ENCODE data around the gene NOS1AP.
"Not testable (repeated sequence)": the region's sequence is repeated elsewhere in the genome, so short reads cannot be mapped to it uniquely, and the experiment has no call there.

The NOS1AP gene

DNA sequence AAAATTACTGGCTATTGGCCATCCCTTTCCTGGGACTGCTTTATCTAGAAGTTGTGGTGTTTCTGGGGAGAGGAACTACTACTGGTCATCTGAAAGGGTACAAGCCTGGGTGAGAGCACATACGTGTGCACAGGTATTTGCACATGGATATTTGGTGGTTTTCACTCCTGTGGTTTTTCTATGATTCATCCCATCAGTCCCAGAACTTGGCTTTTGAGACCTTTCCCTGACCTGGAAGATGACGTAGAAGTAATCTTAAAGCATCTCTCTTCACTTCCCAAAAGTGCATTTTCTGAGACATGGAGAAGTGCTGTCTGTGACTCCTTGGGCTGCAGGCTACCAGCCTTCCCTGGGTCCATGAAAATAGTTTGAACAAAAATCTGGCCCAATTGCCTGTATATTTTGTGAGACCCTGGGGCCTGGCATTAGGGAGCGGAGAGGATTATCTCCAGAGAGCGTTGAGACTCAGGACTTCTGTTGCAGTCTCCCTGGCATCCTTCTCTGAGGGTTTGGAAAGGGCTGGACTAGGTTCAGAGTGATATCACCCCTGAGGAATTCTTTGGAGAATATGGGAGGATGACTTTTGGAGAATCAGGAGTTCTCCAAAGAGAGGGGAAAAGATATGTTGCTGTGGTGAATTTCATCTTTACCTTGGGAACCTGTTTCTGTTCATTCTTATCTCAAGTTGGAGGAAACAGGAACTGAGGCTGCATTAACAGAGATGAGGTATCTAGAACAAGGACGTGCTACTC is 130.8 kb downstream of the NOS1AP start:
- no peak for DNase-seq

DNA sequence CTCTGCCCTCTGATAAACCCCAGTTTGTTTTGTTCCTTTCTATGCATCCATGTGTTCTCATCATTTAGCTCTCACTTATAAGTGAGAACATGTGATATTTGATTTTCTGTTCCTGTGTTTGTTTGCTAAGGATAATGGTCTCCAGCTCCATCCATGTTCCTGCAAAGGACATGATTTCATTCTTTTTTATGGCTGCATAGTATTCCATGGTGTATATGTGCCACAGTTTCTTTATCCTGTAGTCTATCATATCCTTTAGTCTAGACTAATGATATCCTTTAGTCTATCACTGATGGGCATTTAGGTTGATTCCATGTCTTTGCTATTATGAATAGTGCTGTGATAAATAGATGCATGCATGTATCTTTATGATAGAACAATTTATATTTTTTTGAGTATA is 131.6 kb downstream of the NOS1AP start:
- not testable (repeated sequence) for DNase-seq

DNA sequence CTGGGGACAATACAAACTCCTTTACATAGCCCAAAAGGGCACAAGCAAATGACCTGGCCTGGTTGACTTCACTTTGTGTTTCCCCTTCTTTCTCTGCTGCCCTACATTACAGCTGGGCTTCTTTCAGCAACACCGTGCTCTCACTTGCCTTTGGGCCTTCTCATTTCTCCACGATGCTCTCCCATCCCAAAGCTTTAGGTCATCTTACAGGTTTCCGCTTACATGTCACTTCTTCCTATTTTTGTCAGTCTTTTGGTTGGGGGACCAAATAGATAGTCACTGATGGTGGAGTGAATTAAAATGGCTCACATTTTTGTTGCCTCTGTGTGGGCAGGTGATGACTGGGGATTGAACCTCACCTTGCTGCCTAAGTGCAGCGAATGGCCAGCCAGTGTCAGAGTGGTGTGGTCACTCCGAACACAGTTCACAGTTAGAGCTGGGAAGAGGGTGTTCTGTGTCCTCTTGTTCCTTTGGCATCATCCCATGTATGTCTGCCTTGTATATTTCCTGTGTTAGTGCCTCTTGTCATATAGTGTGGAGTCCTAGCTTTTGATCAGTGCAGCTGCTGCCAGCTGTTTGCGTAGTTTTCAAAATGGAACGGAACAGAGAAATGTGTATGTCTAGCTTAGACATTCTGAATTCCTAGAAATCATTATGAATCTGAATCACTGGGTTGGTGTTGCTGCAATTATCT is 134.8 kb downstream of the NOS1AP start:
- no peak for DNase-seq

DNA sequence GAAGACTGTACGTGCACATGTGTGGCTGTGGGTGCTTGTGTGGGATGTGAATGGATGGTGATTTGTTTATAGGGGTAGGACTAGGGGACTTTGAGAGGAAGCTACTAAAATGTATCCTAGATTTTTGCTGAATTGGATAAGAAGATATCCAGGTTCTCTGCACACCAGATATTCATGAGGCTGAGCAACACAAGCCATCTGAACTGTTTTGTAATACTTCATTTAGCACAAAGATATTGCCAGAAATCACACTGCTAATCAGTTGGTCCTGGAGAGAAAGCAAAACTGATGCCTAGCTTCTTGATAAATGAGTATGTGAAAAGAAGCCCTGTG is 135.3 kb downstream of the NOS1AP start:
- no peak for DNase-seq

DNA sequence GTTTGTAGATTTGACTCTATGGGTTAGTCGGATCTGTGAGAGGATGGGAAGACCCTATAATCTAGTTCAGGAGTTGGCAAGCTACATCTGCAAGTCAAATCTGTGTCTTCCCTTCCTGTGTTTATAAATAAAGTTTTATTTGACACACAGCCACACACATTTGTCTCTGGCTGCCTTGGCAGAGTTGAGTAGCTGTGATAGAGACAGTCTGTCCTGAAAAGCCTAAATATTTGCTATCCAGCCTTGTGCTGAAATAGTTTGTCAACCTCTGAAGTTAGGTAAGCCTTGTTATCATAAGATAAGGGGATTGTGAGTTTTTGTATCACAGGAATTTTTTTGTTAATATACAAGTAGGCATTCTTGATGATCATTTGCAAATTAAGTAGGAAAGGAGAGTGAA is 136.8 kb downstream of the NOS1AP start:
- no peak for DNase-seq

DNA sequence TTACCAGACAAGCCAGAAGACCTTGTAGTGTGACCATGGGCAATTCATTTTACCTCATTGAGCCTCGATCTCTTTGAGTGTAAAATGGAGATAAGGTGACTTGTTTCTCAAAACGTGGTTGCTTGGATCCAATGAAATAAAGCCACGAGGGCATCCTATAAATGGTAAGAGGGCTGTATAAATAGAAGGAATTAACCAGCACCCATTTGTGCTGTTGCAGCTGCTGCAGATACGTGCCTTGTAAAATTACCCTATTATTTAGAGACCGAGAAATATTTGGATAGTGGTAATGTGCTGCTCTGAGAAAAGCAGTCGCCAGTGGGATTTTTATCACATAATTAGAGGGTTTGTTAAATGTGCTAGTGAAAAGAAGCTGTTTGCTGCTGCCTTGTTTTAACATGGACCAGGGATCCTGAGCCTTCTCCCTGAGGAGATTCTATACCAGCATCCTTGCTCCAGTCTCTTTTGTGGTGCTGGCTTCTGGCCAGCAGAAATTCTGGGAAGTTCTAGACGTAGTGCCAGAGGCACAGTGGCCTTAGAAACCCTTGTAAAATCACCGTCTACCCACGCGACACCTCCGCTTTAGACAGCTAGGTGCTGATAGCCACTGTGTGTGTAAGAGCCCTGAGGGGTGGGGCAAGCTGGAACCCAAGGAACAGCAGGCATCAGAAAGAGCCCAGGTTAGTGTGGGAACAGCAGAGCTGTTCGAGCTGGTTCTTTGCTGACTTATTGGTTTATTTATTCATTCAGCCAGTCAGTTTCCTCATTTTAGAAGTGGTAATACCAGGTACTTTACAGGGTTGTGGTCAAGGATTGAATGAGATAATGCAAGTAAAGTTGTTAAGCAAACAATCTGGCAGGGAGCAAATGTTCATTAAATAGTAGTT is 137.5 kb downstream of the NOS1AP start:
- no peak for DNase-seq

DNA sequence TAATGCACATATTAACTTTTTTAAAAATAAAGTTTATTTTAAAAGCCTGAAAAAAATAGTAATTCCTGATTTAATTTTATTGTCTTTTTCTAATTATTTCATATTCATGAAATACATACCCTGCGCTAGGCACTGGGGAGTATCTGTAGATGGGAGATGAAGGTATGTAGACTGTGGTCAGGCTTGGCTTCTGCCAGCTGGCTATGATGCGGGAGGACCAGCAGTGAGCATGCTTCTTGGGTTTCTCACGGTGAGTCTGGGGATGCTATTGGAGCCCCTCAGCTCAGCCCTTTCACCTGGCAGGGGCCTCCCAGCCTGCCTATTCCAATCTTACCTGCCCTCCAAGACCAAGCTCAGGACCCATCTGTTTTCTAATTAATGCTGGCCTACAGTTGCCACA is 138.4 kb downstream of the NOS1AP start:
- DNase-seq: no peak

DNA sequence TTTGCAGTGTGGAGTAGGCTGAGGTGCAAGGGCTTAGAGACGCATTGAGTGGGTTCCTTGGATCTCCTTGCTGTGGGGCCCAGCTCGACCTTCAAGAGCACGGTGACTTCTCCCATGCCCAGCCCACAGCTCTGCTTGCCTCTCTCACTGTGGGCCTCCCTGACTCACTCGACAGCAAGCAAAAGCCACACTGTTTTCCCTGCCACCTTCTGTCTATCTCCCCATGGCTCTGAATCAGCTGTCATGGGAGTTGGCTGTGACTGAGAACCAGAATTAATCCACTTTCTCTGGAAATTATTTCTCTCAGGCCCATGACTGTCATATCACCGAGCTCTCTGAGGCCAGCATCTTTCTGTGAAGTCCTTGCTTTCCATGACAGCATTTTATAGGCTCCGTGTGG is 140.7 kb downstream of the NOS1AP start:
- no peak for DNase-seq

DNA sequence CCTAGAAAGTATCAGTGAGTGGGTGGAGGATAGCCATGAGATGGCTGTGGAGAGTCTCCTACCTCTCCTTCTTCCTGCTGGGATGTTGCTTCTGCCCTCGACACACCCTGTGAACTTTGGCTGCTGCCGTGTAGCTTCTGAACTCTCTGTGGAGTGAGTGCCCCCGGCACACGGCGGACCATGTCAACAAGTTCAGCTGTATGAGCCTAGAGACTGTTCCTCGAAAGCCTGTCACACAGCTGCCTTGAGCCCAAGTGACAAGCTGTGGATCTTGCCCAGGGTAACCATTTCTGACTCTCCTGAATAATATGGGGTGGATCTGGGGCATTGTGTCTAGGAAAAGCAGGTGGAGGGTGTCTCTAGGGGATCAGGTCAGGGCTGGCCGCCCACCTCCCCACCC is 143.2 kb downstream of the NOS1AP start:
- DNase-seq: no peak

DNA sequence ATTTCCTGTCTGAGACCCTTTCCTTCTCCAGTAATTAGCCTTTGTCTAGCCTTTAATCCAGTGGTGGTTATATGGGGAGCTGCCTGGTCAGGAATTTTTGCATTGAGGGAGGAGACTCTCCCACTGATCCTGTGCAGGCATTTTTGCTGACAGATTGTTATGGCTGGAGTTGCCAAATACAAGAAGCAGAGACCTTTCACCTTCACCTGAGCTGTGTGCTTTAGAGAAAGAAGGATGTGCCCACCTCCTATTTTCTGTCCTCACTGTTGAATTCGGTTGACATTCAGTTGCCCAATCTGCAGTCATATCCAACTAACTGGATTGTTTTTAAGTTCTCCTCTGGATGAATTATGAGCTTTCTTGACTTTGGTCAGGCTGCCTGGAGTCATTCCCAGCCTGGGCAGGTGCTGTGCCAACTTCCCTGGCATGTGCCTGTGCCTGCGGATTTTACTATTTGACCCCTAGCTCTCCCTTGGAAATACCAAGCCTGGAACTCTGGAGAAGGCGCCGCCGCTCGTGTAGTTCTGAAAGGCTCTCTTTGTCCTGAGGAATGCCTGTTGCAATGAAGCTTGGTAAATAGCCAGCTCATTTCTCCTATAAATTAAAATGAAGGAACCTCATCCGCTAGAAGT is 143.9 kb downstream of the NOS1AP start:
- DNase-seq: no peak

DNA sequence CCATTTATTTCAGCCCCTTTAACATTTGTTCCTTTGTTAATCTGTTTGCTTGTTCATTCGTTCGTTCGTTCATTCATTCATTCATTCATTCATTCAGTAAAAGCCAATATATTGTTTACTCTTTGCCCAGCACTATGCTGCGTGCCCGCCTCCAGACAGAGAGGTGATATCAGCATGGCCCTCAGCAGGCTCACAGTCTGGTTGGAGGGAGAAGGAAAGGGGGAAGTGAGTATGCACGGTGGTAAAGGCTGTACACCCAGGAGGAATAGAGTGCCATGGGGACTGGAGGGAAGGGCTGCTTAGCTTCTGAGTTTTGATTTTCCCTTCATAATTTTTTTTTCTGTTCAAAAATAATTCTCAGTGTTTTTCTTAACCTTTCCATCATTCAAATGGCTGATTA is 144.7 kb downstream of the NOS1AP start:
- no peak for DNase-seq

DNA sequence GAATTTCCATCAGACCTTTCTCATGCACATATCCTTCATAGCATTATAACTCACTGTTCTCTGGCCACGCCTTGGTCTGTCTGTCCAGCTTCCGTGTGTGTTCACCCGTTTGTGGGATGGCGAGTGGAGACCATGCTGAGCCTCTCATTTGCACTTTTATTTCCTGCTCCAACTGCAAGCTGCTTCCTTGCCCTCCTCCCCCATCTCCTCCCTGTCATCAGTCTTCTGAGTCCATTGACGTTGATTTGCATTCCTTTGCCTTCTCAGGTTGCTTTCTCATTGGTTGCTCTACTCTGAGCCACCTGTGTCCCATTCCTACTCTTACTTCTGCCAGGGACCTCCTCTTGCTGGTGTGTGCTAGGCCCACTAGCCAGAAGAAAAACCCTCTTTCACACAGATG is 146.4 kb downstream of the NOS1AP start:
- DNase-seq: no peak

DNA sequence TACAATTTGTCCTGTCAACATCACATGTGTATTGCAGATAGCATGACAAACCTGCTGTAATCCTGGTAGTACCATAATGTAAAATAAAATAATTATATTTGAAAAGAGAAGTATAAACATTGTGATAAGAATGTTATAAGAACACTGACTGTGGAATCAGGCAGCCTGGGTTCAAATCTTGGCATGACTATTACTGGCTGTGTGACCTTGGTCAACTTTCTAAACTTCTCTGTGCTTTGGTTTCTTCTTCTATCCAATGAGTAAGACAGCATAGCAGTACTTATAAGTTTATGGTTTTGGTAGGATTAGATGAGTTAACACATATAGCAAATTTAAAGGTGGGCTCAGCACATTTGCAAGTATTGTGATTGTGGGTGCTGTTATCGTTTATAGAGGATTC is 147.1 kb downstream of the NOS1AP start:
- no peak for DNase-seq

DNA sequence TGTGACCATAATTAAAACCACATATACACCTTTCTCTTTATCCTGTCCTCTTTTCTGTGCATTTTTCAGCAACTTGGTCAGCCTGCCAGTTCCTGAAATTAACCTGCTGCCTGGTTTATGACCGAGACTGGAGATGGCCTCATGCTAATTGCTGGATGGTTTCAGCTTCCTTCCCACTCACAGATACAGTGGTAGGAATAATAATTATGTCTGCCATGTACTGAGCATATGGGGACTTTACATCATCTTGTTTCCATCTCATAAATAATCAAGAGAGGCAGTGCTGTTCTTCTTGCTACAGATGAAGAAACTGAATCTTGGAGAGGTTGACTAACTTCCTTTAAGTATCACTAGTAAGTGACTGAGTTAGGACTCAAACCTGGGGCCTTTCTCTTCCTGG is 148.2 kb downstream of the NOS1AP start:
- DNase-seq: no peak

DNA sequence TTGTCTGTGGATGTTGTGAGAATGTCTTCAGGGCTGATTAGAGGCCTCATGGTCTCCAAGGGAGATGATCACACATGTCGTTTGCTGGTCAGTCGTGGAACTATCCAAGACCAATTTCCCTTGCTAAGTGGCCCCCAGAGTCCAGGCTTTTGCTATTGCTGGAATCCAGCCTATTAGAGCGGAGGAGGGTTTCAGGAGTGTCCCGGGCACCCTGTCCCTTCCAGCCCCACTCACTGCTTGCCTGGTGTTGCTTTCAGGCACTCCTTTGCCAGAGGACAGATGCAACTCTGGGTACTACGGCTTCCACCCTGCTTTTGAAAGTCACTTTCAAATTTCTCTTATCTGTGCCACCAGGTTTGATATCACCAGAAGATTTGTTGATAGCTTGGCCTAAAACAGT is 149.1 kb downstream of the NOS1AP start:
- no peak for DNase-seq

DNA sequence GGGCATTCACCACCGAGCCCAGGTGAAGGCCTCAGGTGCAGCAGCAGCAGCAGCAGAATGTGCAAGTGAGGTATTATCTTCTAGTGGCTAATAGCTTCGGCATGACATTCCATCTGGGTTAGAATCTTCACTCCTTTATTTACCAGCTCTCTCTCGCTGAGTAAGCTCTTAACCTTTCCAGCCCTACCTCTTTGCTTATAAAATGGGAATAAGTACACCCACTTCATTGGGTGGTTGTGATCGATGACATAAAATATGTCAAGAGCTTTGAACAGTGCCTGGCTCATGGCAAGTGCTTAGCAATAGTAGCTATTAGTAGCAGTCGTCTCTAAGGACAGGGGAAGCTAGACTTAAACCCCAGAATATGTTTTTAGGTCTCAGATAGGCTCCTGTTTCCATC is 149.5 kb downstream of the NOS1AP start:
- DNase-seq: no peak

DNA sequence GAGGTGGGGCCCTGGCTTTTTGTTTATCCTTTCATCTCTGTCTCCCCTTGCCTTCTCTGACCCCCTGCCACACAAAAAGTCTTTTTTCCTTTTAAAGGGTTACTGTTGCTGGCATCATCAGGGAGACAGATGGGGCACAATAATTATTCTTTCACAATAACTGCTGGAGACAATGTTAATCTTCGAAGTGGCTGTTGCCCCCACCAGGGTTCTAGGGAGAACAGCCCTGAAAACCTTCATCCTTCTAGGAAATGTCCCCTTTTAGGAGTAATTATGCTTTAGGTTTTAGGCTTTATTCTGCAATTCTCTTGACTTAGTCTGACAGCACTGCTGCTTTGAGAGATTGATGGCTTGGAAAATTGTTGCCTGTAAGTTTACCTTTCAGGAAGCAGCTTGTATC is 150.0 kb downstream of the NOS1AP start:
- no peak for DNase-seq

DNA sequence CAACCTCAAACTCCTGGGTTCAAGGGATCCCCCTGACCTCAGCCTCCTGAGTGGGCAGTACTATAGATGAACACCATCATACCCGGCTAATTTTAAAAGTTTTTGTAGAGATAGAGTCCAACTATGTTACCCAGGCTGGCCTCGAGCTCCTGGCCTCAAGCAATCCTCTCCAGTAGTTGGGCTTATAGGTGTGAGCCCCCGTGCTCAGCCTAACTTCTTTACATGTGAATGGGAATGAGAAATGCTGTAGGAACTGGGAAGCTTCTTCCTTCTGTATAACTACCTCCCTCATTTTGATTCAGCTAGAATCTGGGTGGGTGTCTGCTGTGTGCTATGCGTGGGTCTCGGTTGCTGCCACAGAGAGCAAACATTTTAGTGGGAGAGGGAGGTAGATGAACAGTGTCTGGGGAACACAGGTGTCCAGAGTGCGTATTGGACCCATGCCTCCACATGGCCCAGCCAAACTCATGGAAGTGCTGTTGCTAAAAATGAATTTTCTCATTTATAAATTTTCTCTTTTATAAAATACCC is 150.6 kb downstream of the NOS1AP start:
- no peak for DNase-seq

DNA sequence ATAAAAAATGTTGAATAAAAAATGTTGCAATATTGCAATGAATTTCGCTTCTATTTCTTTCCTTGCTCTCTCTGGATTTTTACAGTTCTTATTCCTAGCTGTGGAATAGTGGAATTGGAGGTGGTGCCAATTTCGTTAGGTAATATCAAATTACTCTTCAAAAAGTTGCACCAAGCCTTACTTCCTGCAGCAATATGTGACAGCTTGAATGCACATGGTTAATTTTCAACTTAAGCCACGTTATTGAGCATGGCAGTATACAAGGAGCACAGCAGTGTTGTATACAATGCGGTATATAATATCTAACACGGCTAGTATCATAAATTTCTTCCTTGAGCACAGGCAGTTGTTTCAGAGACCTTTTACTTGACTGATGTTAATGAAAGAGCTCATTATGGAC is 152.5 kb downstream of the NOS1AP start:
- DNase-seq: no peak

DNA sequence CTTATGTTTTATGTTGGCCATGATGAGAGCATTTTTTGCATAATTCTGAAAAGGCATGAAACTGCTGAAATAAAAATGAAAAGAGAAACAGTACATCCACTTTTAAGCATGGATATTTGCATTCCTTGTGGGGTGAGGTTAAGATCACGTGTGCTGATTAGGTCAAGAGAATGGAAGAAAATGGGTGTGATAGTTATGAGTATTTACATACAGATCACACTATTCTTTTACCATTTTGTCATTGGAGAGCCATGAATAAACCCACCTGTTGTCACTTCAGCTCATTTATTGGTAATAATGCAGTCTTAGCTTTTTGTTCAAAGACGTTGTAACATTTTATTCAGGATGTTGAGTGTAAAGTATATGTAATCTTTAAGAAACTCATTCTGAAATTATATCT is 153.2 kb downstream of the NOS1AP start:
- no peak for DNase-seq

DNA sequence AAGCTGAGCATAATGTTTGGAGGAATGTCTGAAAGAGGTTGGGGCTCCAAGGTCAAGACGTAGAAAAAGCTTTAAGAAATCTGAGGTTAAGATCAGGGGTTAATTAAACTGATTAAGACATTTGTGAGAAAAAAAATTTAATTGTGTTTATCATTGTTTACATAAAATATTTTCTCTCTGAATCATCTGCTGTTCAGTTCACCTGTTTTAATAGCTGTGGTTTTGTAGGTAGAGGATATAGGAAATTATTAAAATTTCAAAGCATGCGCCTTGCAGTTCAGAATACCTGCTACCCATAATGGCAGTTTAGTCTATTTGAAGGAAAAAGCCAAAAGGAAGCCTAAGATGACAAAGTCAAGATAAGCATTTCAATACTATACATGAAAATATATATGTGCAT is 154.0 kb downstream of the NOS1AP start:
- no peak for DNase-seq

DNA sequence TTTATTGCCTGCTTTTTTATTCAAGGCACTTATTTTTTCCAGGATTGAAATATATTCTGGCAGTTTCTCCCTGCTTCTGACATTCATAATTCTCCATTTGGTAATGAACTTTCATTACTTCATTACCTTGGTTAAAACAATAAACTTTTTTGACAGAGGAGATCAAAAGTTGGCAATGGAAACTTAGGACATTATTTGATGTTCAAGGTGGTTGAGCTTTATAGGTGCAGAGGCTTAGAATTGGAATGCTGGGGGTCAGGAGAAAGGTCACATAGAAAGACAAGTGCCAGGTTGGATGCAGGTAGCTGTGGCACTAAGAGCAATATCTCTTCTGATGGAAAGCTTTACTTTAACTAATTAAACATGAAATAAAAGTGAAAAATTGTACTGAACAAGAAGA is 154.8 kb downstream of the NOS1AP start:
- DNase-seq: no peak

DNA sequence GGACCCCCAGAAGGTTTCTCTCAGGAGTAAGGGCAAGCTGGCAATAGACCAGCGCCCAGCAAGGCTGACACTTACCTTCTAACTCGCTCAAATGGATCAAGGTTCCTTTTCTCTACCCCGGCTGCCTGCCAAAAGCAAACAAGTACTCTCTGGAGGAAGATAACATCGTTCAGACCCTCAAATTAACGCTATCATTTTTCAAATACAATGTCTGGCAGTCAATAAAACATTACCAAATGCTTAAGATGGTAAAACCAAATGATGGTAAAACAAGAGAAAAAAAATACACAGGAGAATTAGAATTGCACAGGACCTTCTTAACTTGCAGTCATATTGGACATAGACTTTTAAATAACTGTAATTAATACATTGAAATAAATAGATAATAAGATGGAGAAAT is 159.1 kb downstream of the NOS1AP start:
- DNase-seq: no peak

Measured in activated gamma-delta T cell treated with Interleukin-2 at 50 U/mL for 16 hours (primary cell).